T47D (cell line): Measurements from ENCODE around the gene DNAJC15.

Experiments
- DNase-seq, 2 experiments: peaks; one replicate each; pipeline versions ENCODE4 v3.0.0 to v3.0.0-alpha.2; 2011 to 2012; ENCODE audit warnings: low read depth in 1 of 2, low spot score in 1 of 2
- JUND ChIP-seq: IDR thresholded peaks from 2 replicates; pipeline ENCODE4 v1.6.1; 2012; ENCODE audit warnings: low read depth
- in situ Hi-C: cut with HindIII; loops from 2 replicates; pipeline ENCODE4 v1.10.0; 2016; ENCODE audit warnings: low sequenced_read_pairs, low pct_unique_long_range_greater_than_20kb

The DNAJC15 gene

DNA sequence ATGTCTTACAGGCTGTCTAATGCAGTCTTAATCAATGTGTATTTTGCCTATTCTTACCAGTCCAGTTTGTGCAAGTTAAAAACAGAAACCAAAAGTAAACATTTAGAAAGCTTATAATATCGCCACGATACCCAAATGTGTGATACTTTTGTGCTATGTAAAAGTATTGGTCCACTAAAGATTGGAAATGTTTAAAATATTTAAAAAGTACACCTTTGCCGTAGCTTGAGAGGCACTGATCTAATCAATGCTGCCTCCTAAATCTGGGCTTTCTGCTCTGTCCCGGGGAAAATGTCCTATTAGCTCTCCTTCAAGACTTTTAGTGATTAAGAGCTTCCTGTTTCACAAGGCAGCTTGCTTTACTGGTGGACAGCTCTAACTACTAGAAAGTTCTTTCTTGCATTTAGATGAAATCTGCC is 64.7 kb downstream of the DNAJC15 start:
- in situ Hi-C loops: no loop called here
- DNase-seq: peak; percentile 4 to 5
- no peak for TF ChIP-seq JUND

- TF ChIP-seq JUND: no peak
- in situ Hi-C loops: no loop called here
- DNase-seq: no peak
Observed at GRCh38 chr13:43089912-43090498, 66.6 kb downstream of the DNAJC15 start.

DNA sequence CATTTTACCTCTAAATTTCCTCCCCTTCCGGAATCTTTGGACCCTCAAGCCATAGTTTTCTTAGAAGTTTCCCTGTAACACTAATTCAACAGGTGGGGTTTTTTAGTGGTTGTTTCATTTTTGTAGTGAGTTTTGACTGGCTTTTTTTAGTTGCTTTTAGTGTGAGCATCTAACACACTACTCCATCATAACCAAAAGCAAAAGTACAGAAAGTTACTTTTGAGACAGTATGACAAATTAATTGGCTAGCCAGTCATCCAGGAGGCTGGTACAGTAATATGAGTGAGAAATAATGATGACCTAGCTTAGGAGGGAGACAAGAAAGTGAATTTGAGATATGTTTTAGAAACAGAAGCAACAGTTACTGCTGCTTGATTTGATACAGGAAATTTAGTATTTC is 71.5 kb downstream of the DNAJC15 start:
- TF ChIP-seq JUND: no peak
- in situ Hi-C loops: no loop called here
- DNase-seq: no peak

DNA sequence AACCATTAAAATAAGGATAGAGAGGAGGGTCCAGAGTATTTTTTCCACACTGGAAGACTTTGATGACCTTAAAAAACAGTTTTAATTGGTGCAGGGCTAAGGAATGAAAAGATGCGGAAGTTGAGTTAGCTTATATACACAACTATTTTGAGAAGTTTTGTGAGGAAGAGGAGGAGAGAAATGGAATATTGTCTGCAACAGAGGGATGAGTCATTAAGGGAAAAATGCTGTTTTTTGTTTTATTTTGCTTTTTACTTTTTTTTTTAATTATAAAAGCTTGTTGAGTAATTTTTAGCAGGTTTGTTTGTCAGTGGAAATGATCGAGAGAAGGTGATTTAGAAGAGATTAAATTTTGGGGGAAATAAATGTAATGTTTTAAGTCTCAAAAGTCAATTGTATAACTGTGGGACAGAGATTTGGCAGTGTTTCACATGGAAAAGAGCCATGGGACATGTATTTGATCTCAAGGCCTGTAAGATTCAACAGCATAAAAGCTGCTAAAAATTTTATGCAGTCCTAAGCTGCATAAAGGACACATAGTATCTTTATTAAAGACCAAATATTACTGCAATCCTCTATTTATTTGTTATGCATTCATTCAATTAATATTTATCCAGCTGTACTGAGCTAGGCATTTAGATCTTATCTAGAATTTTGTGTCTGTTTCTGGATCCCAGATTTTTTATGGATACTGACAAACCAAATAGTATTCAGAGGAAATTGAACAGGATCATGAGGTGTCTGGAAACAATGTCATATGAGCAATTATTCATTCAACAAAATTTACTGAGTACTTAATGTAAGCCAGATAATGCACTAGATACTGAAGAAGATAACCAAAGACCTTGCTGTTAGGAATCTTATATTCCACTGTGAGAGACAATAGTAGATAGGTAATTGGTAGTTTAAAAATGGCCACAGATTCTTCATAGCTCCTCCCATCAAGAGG is 72.7 kb downstream of the DNAJC15 start:
- DNase-seq: no peak
- TF ChIP-seq JUND: no peak
- in situ Hi-C loops: no loop called here

- TF ChIP-seq JUND: no peak
- DNase-seq: no peak
Observed at GRCh38 chr13:43100667-43101066, 77.3 kb downstream of the DNAJC15 start.

DNA sequence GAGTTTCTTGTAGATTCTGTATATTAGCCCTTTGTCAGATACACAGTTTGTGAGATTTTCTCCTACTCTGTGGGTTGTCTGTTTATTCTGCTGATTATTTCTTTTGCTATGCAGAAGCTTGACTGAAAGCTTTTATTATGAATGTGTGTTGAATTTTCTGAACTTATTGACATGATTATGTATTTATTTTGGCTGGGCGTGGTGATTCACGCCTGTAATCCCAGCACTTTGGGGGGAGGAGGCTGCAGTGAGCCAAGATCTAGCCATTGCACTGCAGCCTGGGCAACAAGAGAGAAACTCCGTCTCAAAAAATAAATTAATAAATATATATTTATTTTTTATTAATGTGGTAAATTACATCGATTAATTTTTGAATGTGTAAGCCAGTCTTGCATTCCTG is 78.9 kb downstream of the DNAJC15 start:
- DNase-seq: no peak
- in situ Hi-C loops: no loop called here
- TF ChIP-seq JUND: no peak

More at GRCh38 chr13:43100667-43101066, 77.3 kb downstream of the DNAJC15 start:
- in situ Hi-C loops: no loop called here

GRCh38 chr13:43107780-43108179 is 84.4 kb downstream of the DNAJC15 start:
- DNase-seq: no peak
- in situ Hi-C loops: no loop called here
- TF ChIP-seq JUND: no peak

DNA sequence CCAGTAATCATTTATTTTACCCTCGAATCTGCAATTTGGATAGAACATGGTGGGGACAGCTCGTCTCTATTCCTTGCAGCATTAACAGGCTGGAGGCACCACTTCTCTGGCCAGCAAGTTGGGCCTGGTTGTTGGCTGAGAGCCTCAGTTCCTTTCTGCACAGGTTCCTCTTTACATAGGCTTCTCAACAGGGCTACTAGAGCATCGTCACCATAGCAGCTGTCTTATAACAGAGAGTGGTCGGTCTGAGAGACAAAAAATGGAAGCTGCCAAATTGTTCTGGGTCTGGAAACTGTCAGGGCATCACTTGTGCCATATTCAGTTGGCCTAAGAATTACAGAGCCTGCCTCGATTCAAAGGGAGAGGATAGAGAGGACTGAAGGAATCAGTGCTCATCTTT is 86.7 kb downstream of the DNAJC15 start:
- TF ChIP-seq JUND: no peak
- in situ Hi-C loops: no loop called here
- DNase-seq: no peak

GRCh38 chr13:43110658-43111057 is 87.3 kb downstream of the DNAJC15 start:
- in situ Hi-C loops: no loop called here
- TF ChIP-seq JUND: no peak

DNA sequence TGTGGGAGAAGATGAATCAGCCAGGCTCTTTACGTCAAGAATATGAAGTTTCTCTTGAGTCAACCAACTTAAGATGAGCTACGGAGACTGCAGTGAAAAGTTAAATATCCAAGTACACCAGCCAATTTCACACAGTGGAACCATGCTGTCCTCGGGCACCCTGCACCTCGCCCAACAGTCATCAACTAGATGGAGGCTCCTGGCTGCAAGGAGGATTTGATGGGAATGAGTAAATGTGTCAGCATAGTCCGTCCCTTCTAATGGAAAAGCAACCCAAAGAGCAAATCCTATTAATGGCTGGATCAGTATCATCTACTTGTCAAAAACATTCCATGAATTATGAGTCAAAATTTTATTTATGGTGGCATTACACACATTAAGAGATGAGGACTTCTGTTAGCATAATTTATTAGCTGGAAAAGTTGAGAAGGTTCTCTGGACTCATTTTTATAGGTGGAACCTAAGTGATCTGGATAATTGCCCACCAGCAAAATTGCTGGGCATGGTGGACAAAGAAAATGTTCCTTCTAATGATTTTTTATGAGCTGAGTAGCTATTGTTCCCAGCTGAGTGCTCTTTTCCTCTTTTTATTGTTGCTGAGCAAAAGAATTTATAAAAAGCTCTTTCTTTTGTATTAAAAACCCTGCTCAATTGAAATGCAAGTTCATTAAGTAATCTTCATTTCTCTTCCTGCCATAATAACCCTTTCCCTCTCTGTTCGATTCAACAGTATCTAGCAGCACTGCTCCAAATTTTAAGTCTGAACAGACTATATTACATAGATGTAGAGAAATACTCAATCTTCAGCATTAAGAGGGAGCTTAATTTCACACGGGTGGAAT is 88.4 kb downstream of the DNAJC15 start:
- DNase-seq: no peak
- no peak for TF ChIP-seq JUND
- in situ Hi-C loops: no loop called here

More at GRCh38 chr13:43110658-43111057, 87.3 kb downstream of the DNAJC15 start:
- no peak for DNase-seq

GRCh38 chr13:43113603-43114002 is 90.2 kb downstream of the DNAJC15 start:
- DNase-seq: peak; percentile 12 to 63
- in situ Hi-C loops: no loop called here
- no peak for TF ChIP-seq JUND

- in situ Hi-C loops: no loop called here
- no peak for TF ChIP-seq JUND
- DNase-seq: no peak
Observed at GRCh38 chr13:43114504-43114903, 91.1 kb downstream of the DNAJC15 start.
